ENCODE results near the gene RIPOR1. TPM values are rescaled to one million over a fixed set of nuclear protein-coding genes. Genes with fewer than 3 reads are reported as not detected.

The RIPOR1 gene
- total RNA-seq, 1 experiment from 2014 or later, result 1.3 TPM

GRCh38 chr16:67593701-67594100, 65.1 kb downstream of the RIPOR1 start:
- no peaks in the 10 kb centered on the region for H3K36me3 ChIP-seq (ENCODE audit: insufficient read depth, low read length)
- H2AFZ ChIP-seq (ENCODE audit: low read length), result no peak overlapping the region
- no peak overlapping the region for H3K4me3 ChIP-seq (ENCODE audit: low read length)
- no peak overlapping the region for H3K27ac ChIP-seq (ENCODE audit: low read length)
- H4K20me1 ChIP-seq (ENCODE audit: insufficient read depth, low read depth, low read length), result 0 out of 2 replicates have a peak, but pooled peaks cover 3% of the 10 kb centered on the region
- H3K9me3 ChIP-seq (ENCODE audit: low read length), result no peaks in the 10 kb centered on the region
- H3K27me3 ChIP-seq (ENCODE audit: low read length), result no peaks in the 10 kb centered on the region
- H3K4me2 ChIP-seq (ENCODE audit: low read depth, low read length, poor library complexity, severe bottlenecking), result no peak overlapping the region
- H3K9ac ChIP-seq (ENCODE audit: low read length), result no peak overlapping the region
- H3K9me2 ChIP-seq (replicated peaks; ENCODE audit: insufficient read depth, low read length), result no peaks in the 10 kb centered on the region
- peaks cover 56% of the 10 kb centered on the region for H3K79me2 ChIP-seq (ENCODE audit: low read length)
- H3K4me1 ChIP-seq (ENCODE audit: low read length), result no peaks in the 10 kb centered on the region
- no peak for DNase-seq

GRCh38 chr16:67594256-67594915, 65.8 kb downstream of the RIPOR1 start:
- peaks cover 60% of the 10 kb centered on the region for H3K79me2 ChIP-seq (ENCODE audit: low read length)
- no peak overlapping the region for H2AFZ ChIP-seq (ENCODE audit: low read length)
- no peak overlapping the region for H3K27ac ChIP-seq (ENCODE audit: low read length)
- no peak overlapping the region for H3K9ac ChIP-seq (ENCODE audit: low read length)
- H3K27me3 ChIP-seq (ENCODE audit: low read length), result no peaks in the 10 kb centered on the region
- H3K36me3 ChIP-seq (ENCODE audit: insufficient read depth, low read length), result no peaks in the 10 kb centered on the region
- 0 out of 2 replicates have a peak, but pooled peaks cover 5% of the 10 kb centered on the region for H4K20me1 ChIP-seq (ENCODE audit: insufficient read depth, low read depth, low read length)
- no peaks in the 10 kb centered on the region for H3K9me2 ChIP-seq (replicated peaks; ENCODE audit: insufficient read depth, low read length)
- H3K4me3 ChIP-seq (ENCODE audit: low read length), result no peak overlapping the region
- DNase-seq, result no peak
- H3K4me1 ChIP-seq (ENCODE audit: low read length), result no peaks in the 10 kb centered on the region
- no peak overlapping the region for H3K4me2 ChIP-seq (ENCODE audit: low read depth, low read length, poor library complexity, severe bottlenecking)
- H3K9me3 ChIP-seq (ENCODE audit: low read length), result no peaks in the 10 kb centered on the region

- H3K4me3 ChIP-seq (ENCODE audit: low read length), result no peak overlapping the region
- H3K27me3 ChIP-seq (ENCODE audit: low read length), result no peaks in the 10 kb centered on the region
- no peak overlapping the region for H2AFZ ChIP-seq (ENCODE audit: low read length)
- no peak for DNase-seq
- 0 out of 2 replicates have a peak, but pooled peaks cover 5% of the 10 kb centered on the region for H4K20me1 ChIP-seq (ENCODE audit: insufficient read depth, low read depth, low read length)
- no peaks in the 10 kb centered on the region for H3K4me1 ChIP-seq (ENCODE audit: low read length)
- H3K27ac ChIP-seq (ENCODE audit: low read length), result no peak overlapping the region
- peaks cover 65% of the 10 kb centered on the region for H3K79me2 ChIP-seq (ENCODE audit: low read length)
- no peaks in the 10 kb centered on the region for H3K36me3 ChIP-seq (ENCODE audit: insufficient read depth, low read length)
- no peak overlapping the region for H3K4me2 ChIP-seq (ENCODE audit: low read depth, low read length, poor library complexity, severe bottlenecking)
- no peaks in the 10 kb centered on the region for H3K9me3 ChIP-seq (ENCODE audit: low read length)
- no peaks in the 10 kb centered on the region for H3K9me2 ChIP-seq (replicated peaks; ENCODE audit: insufficient read depth, low read length)
- no peak overlapping the region for H3K9ac ChIP-seq (ENCODE audit: low read length)
These were observed 66.3 kb downstream of the RIPOR1 start for GRCh38 chr16:67594956-67595355.

Small RNA genes lying within 50 kb of the gene (small RNA-seq; reads per million reads assigned to genes)
- not detected for gene AC027682.3

Other genes starting within 250 kb of the RIPOR1 start
- gene PLEKHG4, start 249.3 kb upstream of the RIPOR1 start, total RNA-seq (2014; rRNA removed; shearing (Covaris generic); ENCODE audit: low replicate concordance), result 0.36 and 0.86 TPM in 2 replicates
- gene KCTD19, start 202.1 kb upstream of the RIPOR1 start, total RNA-seq (2014; rRNA removed; shearing (Covaris generic); ENCODE audit: low replicate concordance), result not detected in 2 replicates
- gene LRRC36, start 202.0 kb upstream of the RIPOR1 start, total RNA-seq (2014; rRNA removed; shearing (Covaris generic); ENCODE audit: low replicate concordance), result not detected in 2 replicates
- gene TPPP3, start 135.3 kb upstream of the RIPOR1 start, total RNA-seq (2014; rRNA removed; shearing (Covaris generic); ENCODE audit: low replicate concordance), result not detected in 2 replicates
- gene ZDHHC1, start 112.4 kb upstream of the RIPOR1 start, total RNA-seq (2014; rRNA removed; shearing (Covaris generic); ENCODE audit: low replicate concordance), result 0.11 TPM in 1 of 2 replicates, not detected in the other
- not detected in 2 replicates for gene HSD11B2, start 97.7 kb upstream of the RIPOR1 start, total RNA-seq (2014; rRNA removed; shearing (Covaris generic); ENCODE audit: low replicate concordance)
- gene ATP6V0D1, start 47.7 kb upstream of the RIPOR1 start, total RNA-seq (2014; rRNA removed; shearing (Covaris generic); ENCODE audit: low replicate concordance), result 63.8 and 83.4 TPM in 2 replicates
- not detected in 2 replicates for gene AGRP, start 45.3 kb upstream of the RIPOR1 start, total RNA-seq (2014; rRNA removed; shearing (Covaris generic); ENCODE audit: low replicate concordance)
- gene CTCF, start 33.7 kb downstream of the RIPOR1 start, total RNA-seq (2014; rRNA removed; shearing (Covaris generic); ENCODE audit: low replicate concordance), result 29.5 and 36.0 TPM in 2 replicates
- 18.6 and 60.6 TPM in 2 replicates for gene CARMIL2, start 116.3 kb downstream of the RIPOR1 start, total RNA-seq (2014; rRNA removed; shearing (Covaris generic); ENCODE audit: low replicate concordance)
- 19.1 and 50.4 TPM in 2 replicates for gene ACD, start 131.4 kb downstream of the RIPOR1 start, total RNA-seq (2014; rRNA removed; shearing (Covaris generic); ENCODE audit: low replicate concordance)
- 13.6 and 16.3 TPM in 2 replicates for gene PARD6A, start 132.1 kb downstream of the RIPOR1 start, total RNA-seq (2014; rRNA removed; shearing (Covaris generic); ENCODE audit: low replicate concordance)
- gene ENKD1, start 137.9 kb downstream of the RIPOR1 start, total RNA-seq (2014; rRNA removed; shearing (Covaris generic); ENCODE audit: low replicate concordance), result 8.4 and 26.8 TPM in 2 replicates
- 13.8 and 18.4 TPM in 2 replicates for gene C16orf86, start 138.0 kb downstream of the RIPOR1 start, total RNA-seq (2014; rRNA removed; shearing (Covaris generic); ENCODE audit: low replicate concordance)
- gene GFOD2, start 190.5 kb downstream of the RIPOR1 start, total RNA-seq (2014; rRNA removed; shearing (Covaris generic); ENCODE audit: low replicate concordance), result 12.9 and 34.8 TPM in 2 replicates

Measured in Karpas-422 (cell line).